ENCODE data around the gene SURF2.

DNA sequence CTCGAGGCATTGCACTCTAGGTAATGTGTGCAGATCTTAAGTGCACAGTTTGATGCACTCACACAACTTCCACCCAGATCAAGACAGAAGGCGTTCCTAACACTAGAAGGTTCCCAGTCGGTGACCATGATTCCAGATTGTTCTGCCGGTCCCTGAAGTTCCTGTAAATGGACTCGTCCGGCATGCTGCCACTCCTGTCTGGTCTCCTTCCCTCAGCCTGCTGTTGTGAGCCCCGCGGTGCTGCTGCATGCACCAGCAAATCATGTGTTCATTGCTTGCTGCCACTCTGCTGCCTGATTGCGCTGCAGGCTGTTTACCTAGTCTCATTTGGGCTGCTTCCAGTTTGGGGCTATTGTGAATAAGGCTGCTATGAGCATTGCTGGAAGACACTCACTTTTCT is 31.3 kb downstream of the SURF2 start:
- TF ChIP-seq, protein P1, sequence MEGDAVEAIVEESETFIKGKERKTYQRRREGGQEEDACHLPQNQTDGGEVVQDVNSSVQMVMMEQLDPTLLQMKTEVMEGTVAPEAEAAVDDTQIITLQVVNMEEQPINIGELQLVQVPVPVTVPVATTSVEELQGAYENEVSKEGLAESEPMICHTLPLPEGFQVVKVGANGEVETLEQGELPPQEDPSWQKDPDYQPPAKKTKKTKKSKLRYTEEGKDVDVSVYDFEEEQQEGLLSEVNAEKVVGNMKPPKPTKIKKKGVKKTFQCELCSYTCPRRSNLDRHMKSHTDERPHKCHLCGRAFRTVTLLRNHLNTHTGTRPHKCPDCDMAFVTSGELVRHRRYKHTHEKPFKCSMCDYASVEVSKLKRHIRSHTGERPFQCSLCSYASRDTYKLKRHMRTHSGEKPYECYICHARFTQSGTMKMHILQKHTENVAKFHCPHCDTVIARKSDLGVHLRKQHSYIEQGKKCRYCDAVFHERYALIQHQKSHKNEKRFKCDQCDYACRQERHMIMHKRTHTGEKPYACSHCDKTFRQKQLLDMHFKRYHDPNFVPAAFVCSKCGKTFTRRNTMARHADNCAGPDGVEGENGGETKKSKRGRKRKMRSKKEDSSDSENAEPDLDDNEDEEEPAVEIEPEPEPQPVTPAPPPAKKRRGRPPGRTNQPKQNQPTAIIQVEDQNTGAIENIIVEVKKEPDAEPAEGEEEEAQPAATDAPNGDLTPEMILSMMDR (IDR thresholded peaks at IDR 0.05) = no peak
- TF ChIP-seq POLR2A (IDR thresholded peaks at IDR 0.05) = no peak
